Mesendoderm (in vitro differentiated cells): ENCODE data around the gene COL4A4.

ENCODE experiments used
- DNase-seq: peaks from one replicate; pipeline ENCODE4 v3.0.0; 2013
- H2AK5ac ChIP-seq: 2 replicates; pipeline ENCODE4 v1.6.1; 2013; ENCODE audit warnings: low read length, inconsistent platforms
- H2BK120ac ChIP-seq: 2 replicates; pipeline ENCODE4 v1.6.1; 2013; ENCODE audit warnings: low read depth, mild to moderate bottlenecking, low read length, moderate library complexity, mixed read lengths
- H2BK15ac ChIP-seq: replicated peaks from 2 replicates; pipeline ENCODE4 v1.6.1; 2013; ENCODE audit warnings: low read depth, mild to moderate bottlenecking, moderate library complexity
- H2BK5ac ChIP-seq: 2 replicates; pipeline ENCODE4 v1.6.1; 2013; ENCODE audit warnings: low read length, inconsistent platforms
- H3K18ac ChIP-seq: 2 replicates; pipeline ENCODE4 v1.6.1; 2013; ENCODE audit warnings: mild to moderate bottlenecking, low read length, mixed read lengths
- H3K23ac ChIP-seq: one replicate; pipeline ENCODE4 v1.6.1; 2013; ENCODE audit warnings: low read length
- H3K27ac ChIP-seq: 2 replicates; pipeline ENCODE4 v1.5.1; 2013; ENCODE audit warnings: low read depth, mild to moderate bottlenecking, inconsistent platforms, low read length, moderate library complexity
- H3K27me3 ChIP-seq: 2 replicates; pipeline ENCODE4 v1.6.1; 2013; ENCODE audit warnings: low read length, control low read depth, mild to moderate bottlenecking, inconsistent platforms; ENCODE audit not compliant: insufficient read depth, poor library complexity
- H3K36me3 ChIP-seq: 2 replicates; pipeline ENCODE4 v1.6.1; 2013; ENCODE audit warnings: low read length, inconsistent platforms; ENCODE audit not compliant: control insufficient read depth, insufficient read depth
- H3K4ac ChIP-seq: one replicate; pipeline ENCODE4 v1.6.1; 2013; ENCODE audit warnings: low read depth, mild to moderate bottlenecking, low read length, moderate library complexity
- H3K4me1 ChIP-seq: 2 replicates; pipeline ENCODE4 v1.6.1; 2013; ENCODE audit warnings: low read depth, low read length, inconsistent platforms; ENCODE audit not compliant: control insufficient read depth
- H3K4me2 ChIP-seq: 2 replicates; pipeline ENCODE4 v1.6.1; 2013; ENCODE audit warnings: low read length
- H3K4me3 ChIP-seq: 2 replicates; pipeline ENCODE4 v1.5.1; 2013; ENCODE audit warnings: mild to moderate bottlenecking, low read length
- H3K56ac ChIP-seq: one replicate; pipeline ENCODE4 v1.6.1; 2013; ENCODE audit warnings: low read length
- H3K79me1 ChIP-seq: 2 replicates; pipeline ENCODE4 v1.6.1; 2013; ENCODE audit warnings: low read length, inconsistent platforms
- H3K79me2 ChIP-seq: 2 replicates; pipeline ENCODE4 v1.6.1; 2013; ENCODE audit warnings: mild to moderate bottlenecking, low read length; ENCODE audit not compliant: control insufficient read depth, insufficient read depth
- H3K9ac ChIP-seq: 2 replicates; pipeline ENCODE4 v1.6.1; 2013; ENCODE audit warnings: low read length, inconsistent platforms
- H4K5ac ChIP-seq: one replicate; pipeline ENCODE4 v1.6.1; 2013; ENCODE audit warnings: low read length
- H4K8ac ChIP-seq: one replicate; pipeline ENCODE4 v1.6.1; 2013; ENCODE audit warnings: low read depth, mild to moderate bottlenecking, control low read depth, low read length, moderate library complexity
- WGBS: extraction: QIAGEN DNeasy Blood & Tissue Kit; methylation state at CpG from one replicate; pipeline ENCODE4 v1.1.7; 2013; ENCODE audit warnings: low lambda C conversion rate, missing lambda C conversion rate; ENCODE audit not compliant: insufficient coverage; ENCODE audit errors: extremely low coverage; 5-methylcytosine and 5-hydroxymethylcytosine counted together

The COL4A4 gene

GRCh38 chr2:227152093-227152766 lies 11.8 kb downstream of the COL4A4 start:
- no peaks in the 10 kb centered on the region for H3K27me3 ChIP-seq
- no peak overlapping the region for H3K4me3 ChIP-seq
- no peak overlapping the region for H2BK5ac ChIP-seq
- H3K56ac ChIP-seq = no peak overlapping the region
- no peak overlapping the region for H2BK15ac ChIP-seq
- DNase-seq = no peak
- H3K79me2 ChIP-seq = no peaks in the 10 kb centered on the region
- no peak overlapping the region for H2AK5ac ChIP-seq
- H4K8ac ChIP-seq = no peak overlapping the region
- no peak overlapping the region for H3K18ac ChIP-seq
- H3K23ac ChIP-seq = no peak overlapping the region
- no peak overlapping the region for H3K4ac ChIP-seq
- no peak overlapping the region for H4K5ac ChIP-seq
- H3K9ac ChIP-seq = no peak overlapping the region
- H3K79me1 ChIP-seq = no peaks in the 10 kb centered on the region
- no peak overlapping the region for H3K4me2 ChIP-seq
- H3K27ac ChIP-seq = no peak overlapping the region
- no peak overlapping the region for H2BK120ac ChIP-seq
- WGBS = no CpG with 5 or more reads among the region's 2 CpGs
- no peaks in the 10 kb centered on the region for H3K36me3 ChIP-seq
- H3K4me1 ChIP-seq = no peaks in the 10 kb centered on the region

- Histone ChIP-seq H3K36me3 (no peaks in the 10 kb centered on the region), H3K4ac (no peak overlapping the region), H4K8ac (no peak overlapping the region), H4K5ac (no peak overlapping the region), H2BK15ac (no peak overlapping the region), H3K4me2 (no peak overlapping the region), H3K23ac (no peak overlapping the region), H3K79me2 (no peaks in the 10 kb centered on the region), H3K56ac (no peak overlapping the region), H2BK120ac (no peak overlapping the region), H3K4me1 (no peaks in the 10 kb centered on the region), H2AK5ac (no peak overlapping the region), H3K18ac (no peak overlapping the region), H3K27me3 (no peaks in the 10 kb centered on the region), H3K9ac (no peak overlapping the region), H2BK5ac (no peak overlapping the region), H3K4me3 (no peak overlapping the region), H3K79me1 (no peaks in the 10 kb centered on the region), H3K27ac (no peak overlapping the region)
- DNase-seq = no peak
- no CpG with 5 or more reads among the region's 2 CpGs for WGBS
Measured at GRCh38 chr2:227150222-227150936, 13.6 kb downstream of the COL4A4 start.

GRCh38 chr2:227148106-227148505 lies 15.9 kb downstream of the COL4A4 start:
- H3K4ac ChIP-seq = no peak overlapping the region
- H4K8ac ChIP-seq = no peak overlapping the region
- no peak overlapping the region for H3K23ac ChIP-seq
- no peak overlapping the region for H3K56ac ChIP-seq
- no peak overlapping the region for H2AK5ac ChIP-seq
- no peaks in the 10 kb centered on the region for H3K79me2 ChIP-seq
- DNase-seq = no peak
- H3K36me3 ChIP-seq = no peaks in the 10 kb centered on the region
- no peak overlapping the region for H2BK15ac ChIP-seq
- no peak overlapping the region for H4K5ac ChIP-seq
- no peak overlapping the region for H3K9ac ChIP-seq
- no peak overlapping the region for H3K18ac ChIP-seq
- H2BK5ac ChIP-seq = no peak overlapping the region
- H3K4me1 ChIP-seq = no peaks in the 10 kb centered on the region
- no peak overlapping the region for H2BK120ac ChIP-seq
- no peaks in the 10 kb centered on the region for H3K79me1 ChIP-seq
- H3K27ac ChIP-seq = no peak overlapping the region
- H3K27me3 ChIP-seq = no peaks in the 10 kb centered on the region
- H3K4me2 ChIP-seq = no peak overlapping the region
- H3K4me3 ChIP-seq = no peak overlapping the region
- no CpG with 5 or more reads among the region's 2 CpGs for WGBS

GRCh38 chr2:227147023-227147422 lies 17.0 kb downstream of the COL4A4 start:
- H3K79me2 ChIP-seq = no peaks in the 10 kb centered on the region
- WGBS = no CpG with 5 or more reads among the region's 3 CpGs
- H2AK5ac ChIP-seq = no peak overlapping the region
- H3K27me3 ChIP-seq = no peaks in the 10 kb centered on the region
- no peaks in the 10 kb centered on the region for H3K36me3 ChIP-seq
- H3K4ac ChIP-seq = no peak overlapping the region
- no peak overlapping the region for H2BK15ac ChIP-seq
- H3K4me3 ChIP-seq = no peak overlapping the region
- DNase-seq = no peak
- H2BK120ac ChIP-seq = no peak overlapping the region
- H3K79me1 ChIP-seq = no peaks in the 10 kb centered on the region
- no peak overlapping the region for H3K18ac ChIP-seq
- H3K9ac ChIP-seq = no peak overlapping the region
- H4K5ac ChIP-seq = no peak overlapping the region
- H3K56ac ChIP-seq = no peak overlapping the region
- H4K8ac ChIP-seq = no peak overlapping the region
- H3K4me1 ChIP-seq = no peaks in the 10 kb centered on the region
- H3K4me2 ChIP-seq = no peak overlapping the region
- H3K27ac ChIP-seq = no peak overlapping the region
- no peak overlapping the region for H3K23ac ChIP-seq
- H2BK5ac ChIP-seq = no peak overlapping the region

GRCh38 chr2:227146456-227146855 lies 17.5 kb downstream of the COL4A4 start:
- Histone ChIP-seq H3K36me3 (no peaks in the 10 kb centered on the region), H3K56ac (no peak overlapping the region), H3K27ac (no peak overlapping the region), H3K79me1 (no peaks in the 10 kb centered on the region), H3K4me1 (no peaks in the 10 kb centered on the region), H4K8ac (no peak overlapping the region), H3K18ac (no peak overlapping the region), H3K4ac (no peak overlapping the region), H3K4me2 (no peak overlapping the region), H3K23ac (no peak overlapping the region), H2BK120ac (no peak overlapping the region), H3K4me3 (no peak overlapping the region), H2BK5ac (no peak overlapping the region), H3K9ac (no peak overlapping the region), H2AK5ac (no peak overlapping the region), H3K79me2 (no peaks in the 10 kb centered on the region), H2BK15ac (no peak overlapping the region), H3K27me3 (no peaks in the 10 kb centered on the region), H4K5ac (no peak overlapping the region)
- no peak for DNase-seq
- WGBS = no CpG with 5 or more reads among the region's 6 CpGs
